ENCODE data around the gene ASRGL1.
A peak's percentile ranks its signal among the peaks of the same experiment; 100 is the strongest.

ASRGL1 gene

GRCh38 chr11:62394825-62395538 lies 57.7 kb downstream of the ASRGL1 start:
- peak; percentile 96 for FAIRE-seq

- no peak for FAIRE-seq
Measured at GRCh38 chr11:62395885-62396551, 58.8 kb downstream of the ASRGL1 start.

GRCh38 chr11:62398011-62398994 lies 61.1 kb downstream of the ASRGL1 start:
- peak; percentile 52 for FAIRE-seq

GRCh38 chr11:62399172-62399877 lies 62.1 kb downstream of the ASRGL1 start:
- no peak for FAIRE-seq

- FAIRE-seq = no peak
Measured at GRCh38 chr11:62399878-62400266, 62.6 kb downstream of the ASRGL1 start.

GRCh38 chr11:62400281-62400680 lies 63.0 kb downstream of the ASRGL1 start:
- FAIRE-seq = no peak

GRCh38 chr11:62400760-62401159 lies 63.5 kb downstream of the ASRGL1 start:
- no peak for FAIRE-seq

GRCh38 chr11:62401356-62401755 lies 64.1 kb downstream of the ASRGL1 start:
- FAIRE-seq = no peak

- FAIRE-seq = no peak
Measured at GRCh38 chr11:62401811-62402210, 64.6 kb downstream of the ASRGL1 start.

GRCh38 chr11:62402226-62402959 lies 65.1 kb downstream of the ASRGL1 start:
- no peak for FAIRE-seq

- FAIRE-seq = no peak
Measured at GRCh38 chr11:62402960-62403730, 65.9 kb downstream of the ASRGL1 start.

GRCh38 chr11:62404435-62404834 lies 67.2 kb downstream of the ASRGL1 start:
- FAIRE-seq = no peak

- no peak for FAIRE-seq
Measured at GRCh38 chr11:62404901-62405300, 67.7 kb downstream of the ASRGL1 start.

- FAIRE-seq = no peak
Measured at GRCh38 chr11:62406034-62406433, 68.8 kb downstream of the ASRGL1 start.

- FAIRE-seq = no peak
Measured at GRCh38 chr11:62409831-62410230, 72.6 kb downstream of the ASRGL1 start.

- no peak for FAIRE-seq
Measured at GRCh38 chr11:62410972-62411371, 73.7 kb downstream of the ASRGL1 start.

- FAIRE-seq = no peak
Measured at GRCh38 chr11:62411524-62411923, 74.3 kb downstream of the ASRGL1 start.

- FAIRE-seq = no peak
Measured at GRCh38 chr11:62413060-62413696, 75.9 kb downstream of the ASRGL1 start.

- FAIRE-seq = no peak
Measured at GRCh38 chr11:62416596-62416995, 79.3 kb downstream of the ASRGL1 start.

GRCh38 chr11:62418136-62418535 lies 80.9 kb downstream of the ASRGL1 start:
- no peak for FAIRE-seq

- no peak for FAIRE-seq
Measured at GRCh38 chr11:62418733-62419132, 81.5 kb downstream of the ASRGL1 start, which contains the start of gene SCGB1A1. Gene SCGB1A1, plus strand, starts transcription at chr11:62419033. Its CDS starts 63 bp downstream, at chr11:62419096.
